Measurements from ENCODE around the gene CBX8.
A peak's percentile ranks its signal among the peaks of the same experiment; 100 is the strongest.

The CBX8 gene

DNA sequence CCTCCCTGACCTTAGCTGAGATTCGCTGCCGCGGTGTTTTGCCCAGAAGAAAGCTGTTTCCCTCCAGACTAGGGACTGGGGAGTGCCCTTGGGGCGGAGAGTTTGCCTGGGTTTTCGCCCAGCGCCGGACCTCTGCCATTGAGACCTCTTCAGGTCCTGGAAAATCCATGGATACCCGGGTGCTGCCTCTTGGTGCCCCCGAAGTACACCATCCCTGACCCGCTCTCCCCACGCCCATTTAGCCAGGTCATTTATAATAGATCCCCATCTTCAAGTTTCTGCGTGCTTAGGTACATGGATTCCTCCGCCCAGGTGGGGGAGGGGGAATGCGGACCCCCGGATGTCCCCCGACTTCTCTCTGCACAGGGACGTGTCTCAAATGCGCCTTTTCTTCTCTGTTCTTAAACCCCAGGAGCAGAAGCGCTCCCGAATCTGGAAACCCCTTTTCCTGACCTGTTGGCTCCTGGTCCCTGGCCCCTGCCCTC, 15.0 kb upstream of the CBX8 start:
- H3K36me3 Mint-ChIP-seq (ENCODE audit: insufficient read depth) = peaks cover 29% of the 10 kb centered on the region
- DNase-seq (no peak), ATAC-seq (replicated peaks) (no peak)
- H3K27ac Mint-ChIP-seq = no peak overlapping the region
- peaks cover 59 to 81% of the 10 kb centered on the region in 2 donors for H3K27me3 Mint-ChIP-seq
- peaks cover 21 to 24% of the 10 kb centered on the region in 2 donors for H3K4me1 Mint-ChIP-seq (ENCODE audit: low read depth in 2 of 2)
- H3K9me3 Mint-ChIP-seq = no peaks in the 10 kb centered on the region
- peak overlapping the region; percentile 63 to 70 for H3K4me3 Mint-ChIP-seq

DNA sequence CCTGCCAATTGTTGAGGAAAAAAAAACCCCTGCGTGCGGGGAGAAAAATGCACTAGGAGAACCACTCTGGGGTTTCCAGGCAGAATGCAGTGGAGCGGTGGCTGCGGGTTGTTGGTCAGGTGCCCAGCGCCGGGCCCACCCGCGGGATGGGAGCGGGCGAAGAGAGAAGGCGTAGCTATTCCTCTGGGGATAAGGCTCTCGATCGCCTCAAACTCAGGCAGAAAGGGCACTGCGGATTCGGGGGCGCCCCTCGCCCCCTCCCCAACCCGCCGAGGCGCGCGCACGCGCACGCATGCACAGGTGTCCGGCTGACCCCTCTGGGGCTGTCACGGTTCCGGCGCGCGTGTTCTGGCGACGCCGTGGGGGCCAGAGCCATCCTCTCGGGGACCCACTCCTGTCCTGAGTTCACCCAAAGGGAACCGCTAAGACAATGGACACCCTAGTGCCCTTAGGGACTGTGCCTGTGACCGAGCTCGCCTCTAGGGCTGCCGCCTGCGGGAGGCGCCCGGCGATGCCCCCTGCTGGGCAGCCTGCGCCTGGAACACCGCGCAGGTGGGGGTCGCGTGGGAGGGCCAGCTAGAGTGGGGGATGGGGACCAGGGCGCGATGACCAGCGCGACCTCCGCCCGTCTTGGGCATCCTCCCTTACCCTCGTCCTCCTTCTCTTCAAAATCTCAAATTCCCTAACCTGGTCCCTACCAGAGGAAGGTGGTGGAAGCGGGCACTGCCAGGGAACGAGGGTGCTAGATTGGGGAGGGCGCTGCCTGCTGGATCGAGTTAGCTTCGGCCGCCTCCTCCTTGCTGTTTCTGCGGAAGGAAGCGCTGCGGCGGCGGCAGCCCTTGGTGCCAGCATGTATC, 14.4 kb upstream of the CBX8 start:
- Mint-ChIP-seq H3K4me3 (peak overlapping the region; percentile 63 to 70), H3K27me3 (peaks cover 62 to 81% of the 10 kb centered on the region in 2 donors), H3K9me3 (no peaks in the 10 kb centered on the region), H3K4me1 (ENCODE audit: low read depth in 2 of 2) (peaks cover 22 to 24% of the 10 kb centered on the region in 2 donors), H3K36me3 (ENCODE audit: insufficient read depth) (peaks cover 33% of the 10 kb centered on the region), H3K27ac (peak overlapping the region; percentile 10 to 64)
- ATAC-seq (replicated peaks) = peak; percentile 13
- DNase-seq = no peak

DNA sequence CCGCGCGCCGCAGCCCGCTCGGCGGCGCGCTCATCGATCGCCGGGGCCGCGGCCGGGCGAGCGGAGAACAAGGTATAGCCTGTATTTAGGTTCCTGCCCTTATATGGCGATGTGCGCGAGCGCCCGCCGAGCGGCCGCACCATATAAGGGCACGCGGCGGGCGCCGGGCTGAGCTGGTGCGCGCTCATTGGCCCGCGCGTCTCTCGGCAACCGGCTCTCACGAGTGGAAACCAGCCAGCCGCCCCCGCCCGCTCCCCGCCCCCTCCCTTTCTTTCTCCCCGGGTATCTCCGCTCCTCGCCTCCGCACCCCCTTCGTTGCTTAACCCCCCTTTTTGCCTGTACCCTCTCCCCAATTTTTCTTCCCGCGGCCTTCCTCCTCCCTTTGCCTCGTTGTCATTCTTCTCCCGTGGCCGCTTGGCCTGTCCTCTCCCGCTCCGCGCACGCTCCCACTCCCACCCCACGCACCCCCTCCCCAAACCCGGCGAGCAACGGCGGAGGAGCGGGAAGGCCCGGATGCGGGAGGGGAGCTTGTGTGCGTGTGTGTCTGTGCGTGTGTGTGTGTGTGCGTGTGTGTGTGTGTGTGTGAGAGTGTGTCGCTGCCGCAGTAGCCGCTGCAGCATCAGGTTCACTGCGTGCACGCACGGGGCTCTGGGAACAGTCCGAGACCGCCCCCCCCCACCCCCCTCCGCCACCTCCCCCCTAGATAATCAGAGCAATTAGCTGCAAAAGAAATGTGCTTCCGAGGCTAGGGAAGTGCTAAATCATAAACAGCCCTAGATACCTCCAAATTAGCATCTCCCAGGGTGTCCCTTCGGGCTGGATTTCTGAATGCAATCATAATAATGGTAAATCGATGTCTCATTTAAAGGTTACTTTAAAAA, 13.5 kb upstream of the CBX8 start:
- DNase-seq = peak; percentile 57 to 67 (median 62)
- Mint-ChIP-seq H3K9me3 (no peaks in the 10 kb centered on the region), H3K27me3 (peaks cover 65 to 84% of the 10 kb centered on the region in 2 donors), H3K27ac (peak overlapping the region; percentile 10 to 64), H3K4me1 (ENCODE audit: low read depth in 2 of 2) (peaks cover 19 to 29% of the 10 kb centered on the region in 2 donors), H3K36me3 (ENCODE audit: insufficient read depth) (peaks cover 39% of the 10 kb centered on the region), H3K4me3 (peak overlapping the region; percentile 48 to 65)
- ATAC-seq (replicated peaks) = peak; percentile 90

DNA sequence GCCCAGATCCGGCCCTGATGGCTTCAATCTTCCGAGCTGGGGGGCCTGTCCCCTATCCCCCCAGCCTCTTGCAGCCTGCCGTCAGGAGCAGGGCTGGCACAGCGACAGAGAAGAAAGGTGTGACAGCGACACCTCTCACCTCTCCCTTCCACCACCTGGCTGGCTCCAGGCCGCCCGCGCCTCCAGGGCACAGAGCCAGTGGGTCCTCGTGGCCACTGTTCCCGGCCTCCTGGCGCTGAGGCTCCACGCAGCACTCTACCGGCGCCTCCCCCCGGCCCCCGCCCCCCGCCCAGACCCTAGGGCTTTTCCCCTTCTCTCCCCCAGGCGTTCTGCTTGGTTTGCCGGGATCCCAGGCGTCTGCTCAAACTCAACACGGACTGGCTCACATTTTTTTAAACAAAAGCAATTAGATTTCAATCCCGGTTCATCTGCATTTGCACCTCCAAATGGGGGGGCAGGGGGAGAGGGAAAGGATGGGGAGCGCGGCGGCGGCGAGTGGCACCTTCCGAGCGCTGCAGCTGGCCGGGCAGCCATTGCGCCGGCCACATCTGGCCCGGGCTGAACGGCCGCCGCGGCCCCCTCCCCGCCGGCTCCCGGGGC, 12.8 kb upstream of the CBX8 start:
- H3K4me1 Mint-ChIP-seq (ENCODE audit: low read depth in 2 of 2) = peaks cover 24 to 30% of the 10 kb centered on the region in 2 donors
- no peak overlapping the region for H3K27ac Mint-ChIP-seq
- ATAC-seq (replicated peaks) (no peak), DNase-seq (no peak)
- peaks cover 71 to 88% of the 10 kb centered on the region in 2 donors for H3K27me3 Mint-ChIP-seq
- no peaks in the 10 kb centered on the region for H3K9me3 Mint-ChIP-seq
- peak overlapping the region in 1 of 2 donors; percentile 43 for H3K4me3 Mint-ChIP-seq
- H3K36me3 Mint-ChIP-seq (ENCODE audit: insufficient read depth) = peaks cover 42% of the 10 kb centered on the region

DNA sequence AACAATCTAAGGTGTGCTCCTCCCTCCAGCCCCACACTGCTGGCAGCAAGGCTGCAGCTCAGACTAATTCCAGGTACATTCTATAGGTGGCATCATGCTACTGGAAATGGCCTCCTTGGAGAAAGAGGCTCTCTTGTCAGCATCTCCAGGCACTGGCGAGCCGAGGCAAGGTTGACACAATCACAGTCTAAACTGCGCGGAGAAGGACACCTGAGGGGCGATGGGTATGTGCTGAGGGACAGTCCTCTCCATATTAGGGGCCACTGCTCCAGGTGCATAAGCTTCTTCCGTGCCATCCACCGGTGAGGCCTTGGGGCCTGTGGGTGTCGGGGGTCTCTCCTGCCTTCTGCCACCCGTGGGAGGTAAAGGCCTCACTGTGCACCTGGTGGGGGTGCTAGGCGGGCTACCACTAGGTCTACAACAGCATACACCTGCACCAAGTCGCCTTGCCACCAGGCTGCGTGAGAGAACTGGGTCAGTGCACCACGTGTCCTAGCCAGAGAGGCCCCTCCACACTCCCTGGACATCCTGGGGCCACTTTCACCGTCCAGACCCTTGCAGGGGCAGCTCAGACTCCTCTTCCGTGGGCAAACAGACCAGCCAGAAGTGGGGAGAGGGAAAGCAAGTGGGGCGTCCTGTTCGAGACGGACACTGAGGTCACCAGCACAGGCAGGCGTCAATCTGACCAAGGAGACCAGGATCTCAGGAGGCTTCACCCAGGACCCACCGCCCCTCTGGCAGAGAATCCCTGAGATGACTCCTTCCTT, 12.1 kb upstream of the CBX8 start:
- DNase-seq (no peak), ATAC-seq (replicated peaks) (no peak)
- peak overlapping the region; percentile 33 to 43 for H3K4me3 Mint-ChIP-seq
- peaks cover 22 to 29% of the 10 kb centered on the region in 2 donors for H3K4me1 Mint-ChIP-seq (ENCODE audit: low read depth in 2 of 2)
- H3K27me3 Mint-ChIP-seq = peaks cover 70 to 88% of the 10 kb centered on the region in 2 donors
- no peak overlapping the region for H3K27ac Mint-ChIP-seq
- no peaks in the 10 kb centered on the region for H3K9me3 Mint-ChIP-seq
- peaks cover 44% of the 10 kb centered on the region for H3K36me3 Mint-ChIP-seq (ENCODE audit: insufficient read depth)

DNA sequence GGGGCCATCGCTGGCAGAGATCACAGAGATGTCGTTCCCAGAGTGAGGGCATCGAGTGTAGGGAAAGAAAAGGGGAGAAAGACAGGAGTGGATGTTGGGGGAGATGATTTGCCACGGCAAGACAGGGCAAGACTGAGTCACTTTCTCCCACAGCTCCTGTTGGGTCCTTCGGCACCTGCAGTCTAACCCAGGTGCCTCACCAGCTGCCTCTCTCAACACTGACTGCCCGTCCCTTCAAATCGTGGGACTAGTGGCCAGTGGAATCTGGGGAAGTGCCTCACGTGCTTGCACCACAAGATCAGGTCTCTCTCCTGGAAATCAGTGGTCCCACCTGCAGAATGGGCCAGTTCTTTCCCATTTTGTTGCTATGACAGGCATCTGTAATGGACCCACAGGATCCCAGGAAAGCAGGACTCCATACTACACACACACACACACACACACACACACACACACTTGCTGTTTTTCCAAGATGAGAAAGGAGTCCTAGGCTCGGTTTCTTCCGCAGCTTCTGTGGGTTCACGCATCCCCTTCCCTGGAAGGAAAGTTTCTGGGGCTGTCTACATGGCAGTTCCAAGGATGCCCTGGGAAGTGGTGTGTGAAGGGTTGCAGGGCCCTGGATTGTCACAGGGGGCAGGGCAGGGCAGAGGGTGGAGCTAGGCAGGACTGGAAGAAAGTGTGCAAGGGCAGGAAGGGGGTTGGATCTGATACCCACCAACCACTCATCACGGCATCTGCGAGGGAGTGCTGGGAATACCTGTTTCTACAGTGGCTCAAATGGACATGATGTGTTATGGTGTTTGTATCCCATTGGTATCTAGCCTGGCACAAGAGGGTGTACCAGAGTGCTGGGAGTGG, 10.2 kb upstream of the CBX8 start:
- no peaks in the 10 kb centered on the region for H3K9me3 Mint-ChIP-seq
- H3K36me3 Mint-ChIP-seq (ENCODE audit: insufficient read depth) = peaks cover 50% of the 10 kb centered on the region
- ATAC-seq (replicated peaks) (no peak), DNase-seq (no peak)
- H3K4me1 Mint-ChIP-seq (ENCODE audit: low read depth in 2 of 2) = peaks cover 22 to 26% of the 10 kb centered on the region in 2 donors
- peaks cover 69 to 96% of the 10 kb centered on the region in 2 donors for H3K27me3 Mint-ChIP-seq
- no peak overlapping the region for H3K27ac Mint-ChIP-seq
- H3K4me3 Mint-ChIP-seq = no peak overlapping the region

DNA sequence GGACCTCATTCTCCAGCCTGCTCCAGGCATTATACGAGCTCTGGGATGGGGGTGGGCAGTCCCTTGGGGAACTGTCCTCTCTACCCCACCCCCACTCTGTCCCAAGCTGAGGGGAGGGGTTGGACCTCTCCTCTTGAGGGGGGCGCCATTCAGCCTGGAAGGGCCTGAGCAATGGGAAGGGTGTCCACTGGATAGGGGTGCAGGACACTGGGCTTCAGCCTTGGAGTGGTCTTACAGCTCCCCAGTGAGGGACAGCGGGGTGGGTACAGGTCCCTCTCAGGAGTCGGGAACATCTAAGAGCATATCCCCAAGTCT, 9.5 kb upstream of the CBX8 start:
- no peak for ATAC-seq (replicated peaks)
- peaks cover 50% of the 10 kb centered on the region for H3K36me3 Mint-ChIP-seq (ENCODE audit: insufficient read depth)
- peaks cover 70 to 96% of the 10 kb centered on the region in 2 donors for H3K27me3 Mint-ChIP-seq
- H3K27ac Mint-ChIP-seq = no peak overlapping the region
- H3K4me3 Mint-ChIP-seq = no peak overlapping the region
- DNase-seq = no peak
- no peaks in the 10 kb centered on the region for H3K9me3 Mint-ChIP-seq
- H3K4me1 Mint-ChIP-seq (ENCODE audit: low read depth in 2 of 2) = peaks cover 18 to 20% of the 10 kb centered on the region in 2 donors

DNA sequence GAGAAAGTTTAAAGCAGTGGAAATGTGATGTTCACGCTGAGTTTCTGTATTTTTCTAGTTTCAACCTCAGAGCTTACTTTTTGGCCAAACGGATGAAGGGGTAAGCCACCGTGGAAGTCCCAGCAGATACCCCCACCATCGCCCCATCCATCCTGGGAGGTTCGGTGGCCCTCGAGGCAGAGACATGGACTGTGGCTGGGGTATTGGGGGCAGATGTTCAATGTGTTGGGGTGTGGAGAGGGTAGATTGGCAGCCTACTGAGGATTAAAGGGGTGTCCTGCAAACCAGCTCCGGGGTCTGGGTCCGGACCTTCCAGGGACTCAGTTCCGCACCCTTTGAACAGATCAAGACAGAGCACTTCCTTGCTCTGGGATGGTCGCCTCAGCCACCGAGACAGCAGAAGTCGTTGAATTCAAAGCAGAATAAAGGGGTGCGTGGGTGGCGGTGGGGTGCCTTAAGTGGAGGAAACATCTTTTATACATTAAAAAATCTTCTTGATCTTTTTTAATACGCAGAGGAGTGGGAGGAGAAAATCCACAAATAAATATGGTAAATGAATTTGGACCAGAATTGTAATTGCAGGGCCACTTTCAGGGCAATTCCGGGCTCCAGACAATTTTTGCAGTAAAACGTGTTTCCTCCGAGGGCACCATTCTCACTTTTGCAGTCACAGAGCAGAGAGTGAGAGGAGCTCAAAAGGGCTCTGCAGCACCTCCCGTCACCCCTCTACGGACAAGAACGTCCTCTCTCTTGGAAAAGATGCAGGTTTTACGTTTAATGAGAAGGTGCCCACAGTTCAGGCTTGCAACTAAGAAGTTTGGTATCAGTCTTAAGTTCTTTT, 8.2 kb upstream of the CBX8 start:
- Mint-ChIP-seq H3K4me1 (ENCODE audit: low read depth in 2 of 2) (peaks cover 19 to 20% of the 10 kb centered on the region in 2 donors), H3K4me3 (peak overlapping the region; percentile 68 to 77), H3K27me3 (peaks cover 71 to 93% of the 10 kb centered on the region in 2 donors), H3K27ac (peak overlapping the region; percentile 36 to 87), H3K36me3 (ENCODE audit: insufficient read depth) (peaks cover 46% of the 10 kb centered on the region), H3K9me3 (no peaks in the 10 kb centered on the region)
- DNase-seq (no peak), ATAC-seq (replicated peaks) (no peak)

DNA sequence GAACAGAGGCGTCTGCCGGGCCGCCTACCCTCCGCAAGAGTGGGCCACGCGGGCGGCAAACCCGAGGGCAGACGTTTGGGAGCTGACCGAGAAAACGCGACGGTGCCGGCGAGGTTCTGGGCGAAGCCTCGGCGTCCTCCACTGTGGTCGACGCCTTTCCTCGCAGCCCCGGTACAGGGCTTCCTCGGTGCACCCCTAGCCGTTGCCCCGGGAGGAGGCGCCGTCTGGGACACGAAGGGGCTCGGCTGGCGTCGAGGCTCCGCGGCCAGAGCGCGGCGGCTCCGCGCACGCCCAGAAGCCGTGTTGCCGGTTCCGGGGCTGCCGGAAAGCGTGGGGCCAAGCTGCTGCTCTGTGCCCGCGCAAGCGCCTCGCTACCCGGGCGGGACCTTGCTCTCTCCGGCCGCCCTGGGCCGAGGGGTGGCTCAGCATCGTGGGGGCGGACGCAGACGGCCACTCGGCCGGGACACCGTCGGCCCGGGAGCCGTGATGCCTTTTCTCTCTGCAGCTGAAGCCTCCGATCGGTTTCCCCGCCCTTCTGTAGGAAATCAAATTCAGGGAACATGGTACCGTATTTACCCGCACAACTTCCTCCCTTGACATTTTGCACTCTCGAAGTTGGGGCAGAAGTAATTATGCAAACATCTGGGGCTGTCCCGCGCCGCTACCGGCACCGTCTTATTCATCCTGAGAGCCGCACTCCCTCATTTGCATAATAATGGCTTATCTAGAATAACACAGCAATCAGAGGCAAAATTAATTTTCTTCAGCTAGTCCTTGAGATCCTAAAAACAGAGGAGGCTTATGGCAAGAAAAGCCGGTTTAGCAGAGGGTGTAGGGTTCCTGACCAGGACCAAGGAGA, 7.3 kb upstream of the CBX8 start:
- Mint-ChIP-seq H3K36me3 (ENCODE audit: insufficient read depth) (peaks cover 53% of the 10 kb centered on the region), H3K27me3 (peaks cover 72 to 93% of the 10 kb centered on the region in 2 donors), H3K9me3 (no peaks in the 10 kb centered on the region), H3K27ac (peak overlapping the region; percentile 36 to 87), H3K4me3 (peak overlapping the region; percentile 68 to 77), H3K4me1 (ENCODE audit: low read depth in 2 of 2) (peaks cover 26 to 28% of the 10 kb centered on the region in 2 donors)
- DNase-seq = no peak
- peak; percentile 56 for ATAC-seq (replicated peaks)

DNA sequence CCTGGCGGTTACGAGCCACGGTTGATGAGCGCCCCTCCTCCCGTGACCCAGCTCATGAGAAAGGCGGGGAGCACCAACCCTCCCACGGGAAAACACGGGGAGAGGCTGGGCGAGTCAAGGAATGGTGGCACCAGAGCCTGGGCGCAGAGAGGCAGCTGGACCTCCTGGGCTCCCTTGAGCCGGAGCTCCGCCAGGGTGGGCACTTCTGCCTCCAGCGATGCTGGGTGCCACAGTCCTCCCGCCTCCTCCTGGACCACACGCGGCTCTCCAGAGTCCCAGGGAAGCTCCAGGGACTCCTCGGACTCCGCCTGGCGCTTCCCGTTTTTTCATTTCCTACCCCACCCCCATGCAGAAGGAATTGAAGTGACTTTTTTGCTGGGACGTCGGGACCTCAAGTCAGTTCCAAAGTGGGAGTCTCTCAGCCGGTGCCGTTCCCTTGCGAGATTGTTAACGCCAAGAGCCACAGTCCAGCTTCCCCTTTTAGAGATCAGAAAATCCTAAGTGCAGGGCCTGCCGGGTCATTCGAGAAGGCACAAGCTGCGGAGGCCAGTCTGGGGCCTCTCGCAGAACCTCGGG, 6.6 kb upstream of the CBX8 start:
- H3K9me3 Mint-ChIP-seq = no peaks in the 10 kb centered on the region
- ATAC-seq (replicated peaks) (no peak), DNase-seq (no peak)
- H3K4me1 Mint-ChIP-seq (ENCODE audit: low read depth in 2 of 2) = peaks cover 26% of the 10 kb centered on the region in 2 donors
- H3K27ac Mint-ChIP-seq = no peak overlapping the region
- H3K36me3 Mint-ChIP-seq (ENCODE audit: insufficient read depth) = peaks cover 54% of the 10 kb centered on the region
- H3K4me3 Mint-ChIP-seq = peak overlapping the region in 1 of 2 donors; percentile 31
- H3K27me3 Mint-ChIP-seq = peaks cover 72 to 93% of the 10 kb centered on the region in 2 donors
